H1 (cell line): ENCODE measurements around the gene SHQ1. TPM values are rescaled to one million over a fixed set of nuclear protein-coding genes. Genes with fewer than 3 reads are reported as not detected.

ENCODE experiments used
- CTCF ChIA-PET: fragments of 300-600 bp; sonication (Branson Sonifier 250); formaldehyde crosslinking; loops from one replicate; lab custom pipeline; 2021; ENCODE audit not compliant: partially characterized antibody; lab: Charles Lee
- POLR2A ChIA-PET: fragments of 300-600 bp; sonication (Branson Sonifier 250); formaldehyde crosslinking; loops from one replicate; lab custom pipeline; 2021; ENCODE audit warnings: inconsistent platforms; ENCODE audit not compliant: partially characterized antibody; lab: Charles Lee
- DNase-seq, 2 experiments: peaks; one replicate each; pipeline versions ENCODE4 v3.0.0 to v3.0.0-alpha.2; 2010 to 2022; ENCODE audit warnings: low spot score in 2 of 2, low read depth in 1 of 2, mixed read lengths in 1 of 2
- FAIRE-seq: peaks from 2 replicates; lab custom pipeline; 2011; peaks lifted over from hg19 to GRCh38; lab: Jason Lieb, UNC
- H2AFZ ChIP-seq: 2 replicates; pipeline ENCODE4 v1.8.1; 2012; ENCODE audit warnings: low read length, inconsistent platforms
- H2AK5ac ChIP-seq: 2 replicates; pipeline ENCODE4 v1.6.1; 2013; ENCODE audit warnings: low read depth, low read length
- H2BK120ac ChIP-seq: replicated peaks from 2 replicates; pipeline ENCODE3; 2013; ENCODE audit warnings: low read depth, low read length, inconsistent platforms
- H2BK12ac ChIP-seq: 2 replicates; pipeline ENCODE4 v1.6.1; 2013; ENCODE audit warnings: low read depth, low read length
- H2BK15ac ChIP-seq: 2 replicates; pipeline ENCODE4 v1.6.1; 2013; ENCODE audit warnings: low read length
- H2BK20ac ChIP-seq: 2 replicates; pipeline ENCODE4 v1.6.1; 2013; ENCODE audit warnings: low read length
- H2BK5ac ChIP-seq: 2 replicates; pipeline ENCODE4 v1.6.1; 2013; ENCODE audit warnings: low read depth, low read length
- H3K14ac ChIP-seq: 2 replicates; pipeline ENCODE4 v1.6.1; 2013; ENCODE audit warnings: inconsistent platforms; ENCODE audit not compliant: insufficient read length
- H3K18ac ChIP-seq: 2 replicates; pipeline ENCODE4 v1.6.1; 2013; ENCODE audit warnings: low read length; ENCODE audit errors: extremely low read depth
- H3K23ac ChIP-seq: 2 replicates; pipeline ENCODE4 v1.6.1; 2013; ENCODE audit warnings: inconsistent platforms; ENCODE audit not compliant: insufficient read length
- H3K23me2 ChIP-seq: 2 replicates; pipeline ENCODE4 v1.6.1; 2013; ENCODE audit warnings: low read depth, low read length
- H3K27ac ChIP-seq: 2 replicates; pipeline ENCODE4 v1.6.1; 2011; ENCODE audit warnings: low read depth, low read length, inconsistent platforms
- H3K27me3 ChIP-seq, 4 experiments: replicated peaks in 1 of 4; 1 replicate in 1 of 4; 2 replicates in 3 of 4; pipeline versions ENCODE4 v1.6.1 to v1.8.1; 2011 to 2013; ENCODE audit warnings: low read length in 3 of 4, mild to moderate bottlenecking in 3 of 4, inconsistent platforms in 2 of 4, mixed read lengths in 2 of 4, moderate library complexity in 1 of 4; ENCODE audit not compliant: control insufficient read depth in 3 of 4, insufficient read depth in 3 of 4; ENCODE audit errors: extremely low read depth in 1 of 4
- H3K36me3 ChIP-seq, 4 experiments: 2 replicates each; pipeline versions ENCODE4 v1.6.1 to v1.8.1; 2011 to 2013; ENCODE audit warnings: mild to moderate bottlenecking in 4 of 4, low read length in 3 of 4, moderate library complexity in 2 of 4, control low read depth in 1 of 4, inconsistent platforms in 1 of 4; ENCODE audit not compliant: insufficient read depth in 4 of 4, control insufficient read depth in 2 of 4
- H3K4ac ChIP-seq: replicated peaks from 2 replicates; pipeline ENCODE3; 2013; ENCODE audit warnings: low read length, low read depth, mixed read lengths, inconsistent platforms; ENCODE audit not compliant: insufficient read length
- H3K4me1 ChIP-seq, 4 experiments: replicated peaks in 1 of 4; 1 replicate in 1 of 4; 2 replicates in 3 of 4; pipeline versions ENCODE4 v1.6.1 to v1.8.1; 2011 to 2013; ENCODE audit warnings: low read length in 3 of 4, inconsistent platforms in 2 of 4, mixed read lengths in 1 of 4; ENCODE audit not compliant: insufficient read depth in 4 of 4, control insufficient read depth in 3 of 4
- H3K4me2 ChIP-seq, 2 experiments: 2 replicates each; pipeline versions ENCODE4 v1.6.1 to v1.8.1; 2011 to 2013; ENCODE audit warnings: low read depth in 2 of 2, low read length in 2 of 2, control low read depth in 1 of 2, inconsistent platforms in 1 of 2, mild to moderate bottlenecking in 1 of 2; ENCODE audit not compliant: insufficient read depth in 1 of 2
- H3K4me3 ChIP-seq, 4 experiments: fragments of 200-600, 300-600 bp in 1 of 4; sonication (generic), shearing (Covaris generic), sonication (Bioruptor Twin) in 1 of 4; 2 replicates each; pipeline versions ENCODE4 v1.5.1 to v1.8.1; 2011 to 2016; ENCODE audit warnings: low read length in 4 of 4, low read depth in 3 of 4, control low read depth in 2 of 4, inconsistent platforms in 2 of 4, mild to moderate bottlenecking in 2 of 4, mixed read lengths in 1 of 4, moderate library complexity in 1 of 4; ENCODE audit not compliant: insufficient read depth in 2 of 4; ENCODE audit errors: extremely low read depth in 1 of 4
- H3K56ac ChIP-seq: replicated peaks from 2 replicates; pipeline ENCODE3; 2013; ENCODE audit warnings: low read depth, mild to moderate bottlenecking, mixed read lengths, low read length, inconsistent platforms; ENCODE audit not compliant: insufficient read length
- H3K79me1 ChIP-seq: 2 replicates; pipeline ENCODE4 v1.6.1; 2013; ENCODE audit warnings: low read depth, low read length, control low read depth
- H3K79me2 ChIP-seq, 2 experiments: 2 replicates each; pipeline versions ENCODE4 v1.6.1 to v1.8.1; 2012 to 2013; ENCODE audit warnings: low read length in 2 of 2, mild to moderate bottlenecking in 2 of 2, inconsistent platforms in 1 of 2; ENCODE audit not compliant: insufficient read depth in 2 of 2, control insufficient read depth in 1 of 2
- H3K9ac ChIP-seq, 4 experiments: replicated peaks in 1 of 4; 1 replicate in 1 of 4; 2 replicates in 3 of 4; pipeline versions ENCODE4 v1.6.1 to v1.8.1; 2011 to 2013; ENCODE audit warnings: low read depth in 3 of 4, low read length in 3 of 4, control low read depth in 2 of 4, mild to moderate bottlenecking in 2 of 4, moderate library complexity in 2 of 4, inconsistent platforms in 1 of 4; ENCODE audit errors: extremely low read depth in 1 of 4
- H3K9me3 ChIP-seq, 2 experiments: 2 replicates each; pipeline versions ENCODE4 v1.6.1 to v1.8.1; 2012 to 2013; ENCODE audit warnings: mild to moderate bottlenecking in 2 of 2, moderate library complexity in 2 of 2, control low read depth in 1 of 2, inconsistent platforms in 1 of 2, low read depth in 1 of 2, low read length in 1 of 2, mixed read lengths in 1 of 2; ENCODE audit not compliant: insufficient read depth in 2 of 2
- H4K20me1 ChIP-seq, 2 experiments: replicated peaks in 1 of 2; 2 replicates each; pipeline versions ENCODE3 to v1.8.1; 2011 to 2013; ENCODE audit warnings: inconsistent platforms in 2 of 2, low read length in 2 of 2, mild to moderate bottlenecking in 1 of 2; ENCODE audit not compliant: insufficient read depth in 2 of 2, control insufficient read depth in 1 of 2
- H4K5ac ChIP-seq: 2 replicates; pipeline ENCODE4 v1.6.1; 2013; ENCODE audit warnings: low read length, low read depth, mixed read lengths, inconsistent platforms; ENCODE audit not compliant: insufficient read length
- H4K8ac ChIP-seq: 2 replicates; pipeline ENCODE4 v1.8.0; 2013; ENCODE audit warnings: mild to moderate bottlenecking, moderate library complexity, low read length, inconsistent platforms; ENCODE audit not compliant: insufficient read depth; ENCODE audit errors: extremely low read depth
- H4K91ac ChIP-seq: replicated peaks from 2 replicates; pipeline ENCODE3; 2013; ENCODE audit warnings: low read length, mixed read lengths, inconsistent platforms; ENCODE audit not compliant: insufficient read length
- CHD2 ChIP-seq: IDR thresholded peaks from 2 replicates; pipeline ENCODE4 v1.6.1; 2012; ENCODE audit warnings: low read length, improper control_type of control experiment
- TCF12 ChIP-seq: IDR thresholded peaks from 2 replicates; pipeline ENCODE4 v1.6.1; 2011; ENCODE audit warnings: low read depth, mild to moderate bottlenecking, low read length
- WGBS, 2 experiments: shearing (Covaris generic) in 1 of 2; methylation state at CpG; one replicate each; pipeline versions ENCODE4 v1.1.6 to v1.1.7; 2013 to 2015; ENCODE audit warnings: low lambda C conversion rate in 2 of 2, mixed read lengths in 2 of 2, inconsistent platforms in 1 of 2, low coverage in 1 of 2, missing lambda C conversion rate in 1 of 2; ENCODE audit not compliant: insufficient replicate concordance in 2 of 2, insufficient coverage in 1 of 2, insufficient read length in 1 of 2; ENCODE audit errors: extremely low coverage in 1 of 2, missing lambda C conversion rate in 1 of 2; 5-methylcytosine and 5-hydroxymethylcytosine counted together
- polyA plus RNA-seq, 7 experiments: library from polyadenylated mRNA; depleted of rRNA in 3 of 7; stranded (reverse) in 5 of 7; unstranded in 2 of 7; fragments of >200 nt in 5 of 7; fragments of 200-250 nt in 2 of 7; gene quantifications; 1 replicate in 5 of 7; 2 replicates in 1 of 7; 4 replicates in 1 of 7; pipeline versions ENCODE4 v1.2.1 to v1.2.3, GENCODE V29; 2011 to 2013; ENCODE audit warnings: missing spikeins in 2 of 7, mixed read lengths in 2 of 7
- total RNA-seq: library from RNA; stranded (reverse); fragmentation: NEBNext Ultra II Directional; extraction: Animal tissue kit (Norgen Biotek cat#: 25700); gene quantifications from 2 replicates; pipeline ENCODE4 v1.2.1, GENCODE V29; 2021

Gene SHQ1
- total and polyA plus RNA-seq, 2 of the 8 experiments (the other 6 are each of a cell fraction or from before 2014, with no cell fraction given), result 10.7 to 34.4 TPM

- CTCF ChIA-PET, result interaction anchor here (0.6 to 1.8 kb wide), 5 partner anchors 54 to 519 kb away, joined by 3 to 8 read pairs (median 3); no protein-coding TSS in a partner anchor
These were observed 80.2 kb downstream of the SHQ1 start for GRCh38 chr3:72768006-72768441.

More at GRCh38 chr3:72768006-72768441, 80.2 kb downstream of the SHQ1 start:
- Histone ChIP-seq H3K14ac (no peak overlapping the region), H3K79me1 (no peaks in the 10 kb centered on the region; the same call in 1 of the 2 replicates), H3K79me2 (no peaks in the 10 kb centered on the region), H3K4me1 (peaks cover 17 to 39% (median 31%) of the 10 kb centered on the region in 4 experiments; a peak in 6 of 7 replicates), H3K9me3 (no peaks in the 10 kb centered on the region), H2AK5ac (no peak overlapping the region), H4K8ac (no peak overlapping the region), H3K18ac (peak overlapping the region; percentile 26; the same call in 1 of the 2 replicates), H3K4me2 (peak overlapping the region; percentile 56 to 57), H2BK120ac (no peak overlapping the region), H2BK20ac (no peak overlapping the region), H4K5ac (peak overlapping the region; percentile 22), H2BK15ac (no peak overlapping the region), H3K9ac (no peak overlapping the region), H3K36me3 (no peaks in the 10 kb centered on the region), H3K4me3 (peak overlapping the region in 2 of 4 experiments; percentile 19 to 20; a peak in 3 of 8 replicates), H2BK5ac (no peak overlapping the region), H2AFZ (no peak overlapping the region), H3K27ac (no peak overlapping the region; the same call in 1 of the 2 replicates), H3K27me3 (no peaks in the 10 kb centered on the region), H4K20me1 (no peaks in the 10 kb centered on the region), H3K4ac (no peak overlapping the region), H3K23ac (no peak overlapping the region), H3K56ac (no peak overlapping the region), H2BK12ac (no peak overlapping the region), H4K91ac (no peak overlapping the region), H3K23me2 (no peaks in the 10 kb centered on the region)
- WGBS, 2 experiments, result 41% methylated on average over 5 of the region's 5 CpGs; no CpG with 5 or more reads in 1 of the 2 experiments
- FAIRE-seq (peak; percentile 62), DNase-seq (no peak)
- TF ChIP-seq CHD2, result no peak
- 0 out of 2 replicates have a peak, but pooled peaks have one; percentile 27 for TF ChIP-seq TCF12
- POLR2A ChIA-PET, result no interaction called here
